Esophagus muscularis mucosa (tissue), 4 donors: ENCODE results near the gene SHE. TPM values are rescaled to one million over a fixed set of nuclear protein-coding genes. Genes with fewer than 3 reads are reported as not detected.

Experiments used
- DNase-seq: peaks from one replicate; pipeline ENCODE4 v3.0.0-alpha.2; 2017; ENCODE audit errors: extremely low spot score
- H3K27ac ChIP-seq, 4 donors: fragments of 200-600 bp; sonication (generic); replicated peaks in 1 of 4; 1 replicate in 3 of 4; 2 replicates in 1 of 4; pipeline ENCODE4 v1.5.1; 2016 to 2019; ENCODE audit warnings: mild to moderate bottlenecking in 1 of 4
- H3K27me3 ChIP-seq, 4 donors: fragments of 200-600 bp; sonication (generic); one replicate each; pipeline versions ENCODE4 v1.5.1 to v1.6.0; 2016 to 2019
- H3K36me3 ChIP-seq, 4 donors: fragments of 200-600 bp; sonication (generic); one replicate each; pipeline ENCODE4 v1.5.1; 2016 to 2019
- H3K4me1 ChIP-seq, 4 donors: fragments of 200-600 bp; sonication (generic); one replicate each; pipeline ENCODE4 v1.5.1; 2016 to 2019
- H3K4me3 ChIP-seq, 4 donors: fragments of 200-600 bp; sonication (generic); 1 replicate in 2 of 4; 2 replicates in 2 of 4; pipeline ENCODE4 v1.5.1; 2016 to 2019; ENCODE audit warnings: mild to moderate bottlenecking in 4 of 4, moderate library complexity in 1 of 4
- H3K9me3 ChIP-seq, 4 donors: fragments of 200-600 bp; sonication (generic); 1 replicate in 3 of 4; 2 replicates in 1 of 4; pipeline ENCODE4 v1.5.1; 2016 to 2019
- CTCF ChIP-seq, 3 experiments: fragments of 200-600 bp in 2 of 3; fragments of 450-650 bp in 1 of 3; sonication (generic) in 2 of 3; IDR thresholded peaks; one replicate each; pipeline ENCODE4 v1.5.1; 2017 to 2019; ENCODE audit warnings: antibody characterized with exemption in 3 of 3, mild to moderate bottlenecking in 2 of 3, moderate library complexity in 1 of 3
- EP300 ChIP-seq: sonication (generic); formaldehyde crosslinking; IDR thresholded peaks from one replicate; pipeline ENCODE4 v1.6.1; 2017; ENCODE audit warnings: antibody characterized with exemption
- POLR2A ChIP-seq: fragments of 450-650 bp; IDR thresholded peaks from one replicate; pipeline ENCODE4 v1.6.1; 2017; ENCODE audit warnings: antibody characterized with exemption, moderate library complexity, mild to moderate bottlenecking, low read depth
- POLR2AphosphoS5 ChIP-seq, 2 donors: sonication (generic); formaldehyde crosslinking; IDR thresholded peaks; one replicate each; pipeline ENCODE4 v1.6.1; 2017; ENCODE audit warnings: antibody characterized with exemption in 2 of 2
- WGBS: methylation state at CpG from one replicate; pipeline ENCODE4 v1.1.5; 2018; 5-methylcytosine and 5-hydroxymethylcytosine counted together
- intact Hi-C: fragments of 100-400 bp; cut with DNase I; formaldehyde crosslinking; loops from one replicate; pipeline ENCODE4 v1.15.1; 2023
- total RNA-seq, 4 donors: library from RNA; depleted of rRNA; stranded (reverse); fragments of >200 nt; gene quantifications; one replicate each; pipeline versions ENCODE4 v1.1.0 to v1.2.1, GENCODE V29; 2016

The SHE gene
- total RNA-seq, 4 donors from 2014 or later = 12.5 to 17.0 (median 12.6) TPM

GRCh38 chr1:154446292-154446691 lies 55.9 kb downstream of the SHE start:
- intact Hi-C loops = loop anchor here (5.0 kb wide), 1 partner anchor 39 kb away; the partner anchor contains the start of gene IL6R
- peaks cover 19 to 64% (median 50%) of the 10 kb centered on the region in 4 donors for H3K36me3 ChIP-seq

GRCh38 chr1:154445040-154445472 lies 57.2 kb downstream of the SHE start:
- intact Hi-C loops = loop anchor here (5.0 kb wide), 1 partner anchor 38 kb away; the partner anchor contains the start of gene IL6R

More at GRCh38 chr1:154446292-154446691, 55.9 kb downstream of the SHE start:
- no peak for DNase-seq
- Histone ChIP-seq H3K27ac (peak overlapping the region; percentile 85 to 90 (median 88)), H3K27me3 (no peaks in the 10 kb centered on the region), H3K4me3 (no peak overlapping the region), H3K4me1 (peaks cover 13 to 82% (median 77%) of the 10 kb centered on the region in 4 donors), H3K9me3 (no peaks in the 10 kb centered on the region)
- peak in 1 of 3 experiments; percentile 3 for TF ChIP-seq CTCF (IDR thresholded peaks at IDR 0.05)
- no peak for TF ChIP-seq POLR2A
- TF ChIP-seq POLR2AphosphoS5 (IDR thresholded peaks at IDR 0.05) = peak; percentile 84 to 87
- peak; percentile 84 for TF ChIP-seq EP300
- WGBS = 32% methylated on average over 10 of the region's 10 CpGs

GRCh38 chr1:154443274-154444013 lies 58.8 kb downstream of the SHE start:
- DNase-seq = no peak
- no peak for TF ChIP-seq CTCF (IDR thresholded peaks at IDR 0.05)
- no peak for TF ChIP-seq EP300
- WGBS = 64% methylated on average over 5 of the region's 8 CpGs
- H3K9me3 ChIP-seq = no peaks in the 10 kb centered on the region
- intact Hi-C loops = no loop called here
- peaks cover 13 to 99% (median 97%) of the 10 kb centered on the region in 4 donors for H3K4me1 ChIP-seq
- peak overlapping the region; percentile 85 to 90 (median 88) for H3K27ac ChIP-seq
- no peak overlapping the region for H3K4me3 ChIP-seq
- no peaks in the 10 kb centered on the region for H3K27me3 ChIP-seq
- H3K36me3 ChIP-seq = peaks cover 0 to 48% (median 38%) of the 10 kb centered on the region in 4 donors

More at GRCh38 chr1:154445040-154445472, 57.2 kb downstream of the SHE start:
- H3K4me1 ChIP-seq = peaks cover 13 to 93% (median 89%) of the 10 kb centered on the region in 4 donors
- H3K4me3 ChIP-seq = no peak overlapping the region
- TF ChIP-seq POLR2AphosphoS5 (IDR thresholded peaks at IDR 0.05) (no peak), CTCF (IDR thresholded peaks at IDR 0.05) (no peak), EP300 (no peak), POLR2A (no peak)
- H3K36me3 ChIP-seq = peaks cover 10 to 63% (median 47%) of the 10 kb centered on the region in 4 donors
- 62% methylated on average over 4 of the region's 7 CpGs for WGBS
- DNase-seq = no peak
- H3K27ac ChIP-seq = peak overlapping the region; percentile 85 to 90 (median 88)
- no peaks in the 10 kb centered on the region for H3K9me3 ChIP-seq
- no peaks in the 10 kb centered on the region for H3K27me3 ChIP-seq

- Histone ChIP-seq H3K27me3 (no peaks in the 10 kb centered on the region), H3K4me3 (no peak overlapping the region), H3K9me3 (no peaks in the 10 kb centered on the region), H3K4me1 (peaks cover 13 to 99% (median 97%) of the 10 kb centered on the region in 4 donors), H3K27ac (peak overlapping the region; percentile 85 to 90 (median 88)), H3K36me3 (peaks cover 0 to 48% (median 31%) of the 10 kb centered on the region in 4 donors)
- TF ChIP-seq EP300 = no peak
- TF ChIP-seq POLR2AphosphoS5 (IDR thresholded peaks at IDR 0.05) = no peak
- peak in 2 of 3 experiments; percentile 23 to 36 for TF ChIP-seq CTCF (IDR thresholded peaks at IDR 0.05)
- TF ChIP-seq POLR2A = no peak
- intact Hi-C loops = no loop called here
- no peak for DNase-seq
- 69% methylated on average over 13 of the region's 13 CpGs for WGBS
Measured at GRCh38 chr1:154442006-154442740, 60.0 kb downstream of the SHE start.
